Activated CD8-positive, alpha-beta T cell treated with anti-CD3 and anti-CD28 coated beads for 36 hours (primary cell): ENCODE measurements around the gene SLC9A3. TPM values are rescaled to one million over a fixed set of nuclear protein-coding genes. Genes with fewer than 3 reads are reported as not detected.
"Not testable (repeated sequence)": the region's sequence is repeated elsewhere in the genome, so short reads cannot be mapped to it uniquely, and the experiment has no call there.

Source experiments
- ATAC-seq: fragments of 200-7000 bp; cut with Tn5 transposase; one replicate; pipeline ENCODE4 v1.10.0; 2021; ENCODE audit warnings: mild to moderate bottlenecking, moderate library complexity
- CTCF ChIA-PET: fragments of 350-600 bp; sonication (Branson Sonifier 250); formaldehyde crosslinking; loops from one replicate; lab custom pipeline; 2021; ENCODE audit warnings: antibody characterized with exemption; lab: Charles Lee
- POLR2A ChIA-PET: fragments of 350-600 bp; sonication (Branson Sonifier 250); formaldehyde crosslinking; loops from one replicate; lab custom pipeline; 2021; ENCODE audit warnings: antibody characterized with exemption; lab: Charles Lee
- DNase-seq: peaks from one replicate; pipeline ENCODE4 v3.0.0-alpha.2; 2020
- H3K27ac Mint-ChIP-seq: one replicate; pipeline ENCODE4 v1.8.0; 2021; ENCODE audit warnings: mild to moderate bottlenecking, mixed read lengths
- H3K27me3 Mint-ChIP-seq: one replicate; pipeline ENCODE4 v1.8.0; 2021; ENCODE audit warnings: mixed read lengths
- H3K36me3 Mint-ChIP-seq: one replicate; pipeline ENCODE4 v1.8.0; 2021; ENCODE audit warnings: low read depth, mixed read lengths
- H3K4me1 Mint-ChIP-seq: one replicate; pipeline ENCODE4 v1.8.0; 2021; ENCODE audit warnings: low read depth, mixed read lengths
- H3K4me3 Mint-ChIP-seq: one replicate; pipeline ENCODE4 v1.8.0; 2021; ENCODE audit warnings: mild to moderate bottlenecking, moderate library complexity, mixed read lengths
- H3K9me3 Mint-ChIP-seq: one replicate; pipeline ENCODE4 v1.8.0; 2021; ENCODE audit warnings: mixed read lengths
- CTCF ChIP-seq: fragments of 200-600 bp; IDR thresholded peaks from one replicate; pipeline ENCODE4 v1.8.0; 2022; ENCODE audit warnings: antibody characterized with exemption, mild to moderate bottlenecking
- intact Hi-C: fragments of 100-400 bp; cut with micrococcal nuclease; formaldehyde crosslinking; loops from one replicate; pipeline ENCODE4 v1.10.0; 2022
- total RNA-seq, 2 experiments: library from RNA; stranded (reverse); gene quantifications; one replicate each; pipeline ENCODE4 v1.2.3, GENCODE V29; 2021

The SLC9A3 gene
- total RNA-seq, 2 experiments from 2014 or later, result 3.2 to 3.3 TPM

DNA sequence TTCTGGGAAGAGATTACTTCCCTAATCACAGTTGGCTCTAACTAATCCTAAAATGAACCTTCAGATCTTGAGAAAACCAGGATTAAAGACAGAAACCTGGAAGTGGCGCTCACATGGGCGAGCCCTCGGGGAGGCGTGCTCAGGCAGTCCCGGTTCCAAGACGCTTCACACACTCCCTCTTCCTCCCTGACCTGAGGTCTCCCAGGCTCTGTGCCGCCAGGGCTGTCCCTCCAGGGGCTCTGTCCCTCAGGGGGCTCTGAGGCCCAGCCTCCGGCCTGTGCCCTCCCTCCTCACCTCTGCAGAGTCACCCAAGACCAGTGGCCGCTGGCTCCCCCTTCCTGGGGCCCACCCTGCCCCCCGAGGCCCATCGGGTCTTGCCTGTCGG lies 10.2 kb downstream of the SLC9A3 start:
- H3K4me3 Mint-ChIP-seq, result no peak overlapping the region
- DNase-seq (no peak), ATAC-seq (no peak)
- no peaks in the 10 kb centered on the region for H3K36me3 Mint-ChIP-seq
- H3K9me3 Mint-ChIP-seq, result no peaks in the 10 kb centered on the region
- peaks cover 17% of the 10 kb centered on the region for H3K27me3 Mint-ChIP-seq
- H3K27ac Mint-ChIP-seq, result no peak overlapping the region
- TF ChIP-seq CTCF, result no peak
- ChIA-PET CTCF (no interaction called here), POLR2A (interaction anchor here (1.1 kb wide), 1 partner anchor 14 kb away, joined by 3 read pairs; no protein-coding TSS in a partner anchor)
- intact Hi-C loops, result no loop called here
- no peaks in the 10 kb centered on the region for H3K4me1 Mint-ChIP-seq

- Mint-ChIP-seq H3K9me3 (no peaks in the 10 kb centered on the region), H3K4me1 (no peaks in the 10 kb centered on the region), H3K36me3 (no peaks in the 10 kb centered on the region), H3K27ac (no peak overlapping the region), H3K27me3 (peaks cover 17% of the 10 kb centered on the region), H3K4me3 (no peak overlapping the region)
- ChIA-PET POLR2A (no interaction called here), CTCF (interaction anchor here (1.5 kb wide), 1 partner anchor 82 kb away, joined by 4 read pairs; no protein-coding TSS in a partner anchor)
- no peak for TF ChIP-seq CTCF
- intact Hi-C loops, result no loop called here
- ATAC-seq (no peak), DNase-seq (no peak)
These were observed 10.8 kb downstream of the SLC9A3 start for GRCh38 chr5:513216-514100.

DNA sequence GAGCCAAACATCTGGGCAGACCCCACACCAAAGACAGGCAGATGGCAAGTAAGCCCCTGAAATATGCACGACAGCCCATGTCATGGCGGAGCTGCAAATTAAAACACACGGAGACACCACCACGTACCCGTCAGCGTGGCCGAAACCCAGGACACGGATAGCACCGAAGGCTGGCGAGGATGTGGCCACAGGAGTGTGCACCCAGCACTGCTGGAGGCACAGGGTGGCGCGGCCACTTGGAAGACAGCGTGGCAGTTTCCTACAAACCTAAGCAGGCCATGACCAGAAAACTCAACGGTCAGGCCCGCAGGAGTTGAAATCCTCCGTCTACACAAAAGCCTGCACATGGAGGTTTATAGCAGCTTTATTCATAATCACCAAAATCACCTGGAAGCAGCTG lies 12.8 kb downstream of the SLC9A3 start:
- H3K4me3 Mint-ChIP-seq, result no peak overlapping the region
- H3K4me1 Mint-ChIP-seq, result no peaks in the 10 kb centered on the region
- POLR2A ChIA-PET, result no interaction called here
- DNase-seq, result no peak
- no peak for TF ChIP-seq CTCF
- H3K27me3 Mint-ChIP-seq, result peaks cover 6% of the 10 kb centered on the region
- CTCF ChIA-PET, result no interaction called here
- no peak for ATAC-seq
- H3K36me3 Mint-ChIP-seq, result no peaks in the 10 kb centered on the region
- intact Hi-C loops, result no loop called here
- H3K27ac Mint-ChIP-seq, result no peak overlapping the region
- no peaks in the 10 kb centered on the region for H3K9me3 Mint-ChIP-seq

GRCh38 chr5:510521-510920 lies 13.7 kb downstream of the SLC9A3 start:
- intact Hi-C loops, result no loop called here
- peaks cover 3% of the 10 kb centered on the region for H3K27me3 Mint-ChIP-seq
- no peaks in the 10 kb centered on the region for H3K4me1 Mint-ChIP-seq
- no peak for TF ChIP-seq CTCF
- DNase-seq (no peak), ATAC-seq (no peak)
- no peak overlapping the region for H3K4me3 Mint-ChIP-seq
- H3K27ac Mint-ChIP-seq, result no peak overlapping the region
- ChIA-PET POLR2A (interaction anchor here (1.2 kb wide), 1 partner anchor 30 kb away, joined by 3 read pairs; no protein-coding TSS in a partner anchor), CTCF (no interaction called here)
- no peaks in the 10 kb centered on the region for H3K9me3 Mint-ChIP-seq
- H3K36me3 Mint-ChIP-seq, result no peaks in the 10 kb centered on the region

GRCh38 chr5:509611-510185 lies 14.6 kb downstream of the SLC9A3 start:
- intact Hi-C loops, result no loop called here
- ChIA-PET POLR2A (interaction anchor here (1.2 kb wide), 1 partner anchor 31 kb away, joined by 3 read pairs; no protein-coding TSS in a partner anchor), CTCF (no interaction called here)
- Mint-ChIP-seq H3K4me1 (no peaks in the 10 kb centered on the region), H3K36me3 (no peaks in the 10 kb centered on the region), H3K9me3 (no peaks in the 10 kb centered on the region), H3K27me3 (no peaks in the 10 kb centered on the region), H3K27ac (no peak overlapping the region), H3K4me3 (no peak overlapping the region)
- no peak for TF ChIP-seq CTCF
- DNase-seq (no peak), ATAC-seq (no peak)

- H3K9me3 Mint-ChIP-seq, H3K27ac Mint-ChIP-seq, CTCF ChIA-PET, ATAC-seq, H3K4me3 Mint-ChIP-seq, H3K36me3 Mint-ChIP-seq, H3K4me1 Mint-ChIP-seq, POLR2A ChIA-PET, intact Hi-C loops, DNase-seq, H3K27me3 Mint-ChIP-seq: not testable (repeated sequence)
These were observed 16.2 kb downstream of the SLC9A3 start for GRCh38 chr5:507986-508575.
